ENCODE data around the gene FGF8. TPM values are rescaled to one million over a fixed set of nuclear protein-coding genes. Genes with fewer than 3 reads are reported as not detected.

FGF8 gene
- total and polyA plus RNA-seq, 2 of the 13 experiments (the other 11 are each of a cell fraction or from before 2014, with no cell fraction given): not detected

GRCh38 chr10:101782811-101783735 is 7.2 kb upstream of the FGF8 start, which contains the start of gene NPM3 (continued):
- TF ChIP-seq MED1 (CRISPR knock-in tag; IDR thresholded peaks at IDR 0.05): 0 out of 2 replicates have a peak, but pooled peaks have one; percentile 22
- peak; percentile 89 for TF ChIP-seq KDM2A (CRISPR knock-in tag; IDR thresholded peaks at IDR 0.05; ENCODE audit: borderline replicate concordance, low read depth)
- peak; percentile 81 for TF ChIP-seq ZNF343 (CRISPR knock-in tag; IDR thresholded peaks at IDR 0.05)
- 0 out of 2 replicates have a peak, but pooled peaks have one; percentile 58 for TF ChIP-seq NCOA1 (CRISPR knock-in tag; IDR thresholded peaks at IDR 0.05)
- TF ChIP-seq ZNF264 (CRISPR knock-in tag; IDR thresholded peaks at IDR 0.05): no peak
- TF ChIP-seq TSC22D2 (CRISPR knock-in tag; IDR thresholded peaks at IDR 0.05; ENCODE audit: borderline replicate concordance): peak; percentile 69; the same call in 1 of the 2 replicates
- TF ChIP-seq SNRNP70 (IDR thresholded peaks at IDR 0.05; ENCODE audit: low read depth, low read length): no peak
- no peak for TF ChIP-seq ZNF367 (CRISPR knock-in tag; IDR thresholded peaks at IDR 0.05; ENCODE audit: borderline replicate concordance)
- TF ChIP-seq SRF (IDR thresholded peaks at IDR 0.05; ENCODE audit: low read depth, low read length): no peak
- TF ChIP-seq KMT2B (CRISPR knock-in tag; IDR thresholded peaks at IDR 0.05): peak; percentile 69
- TF ChIP-seq ZNF891 (CRISPR knock-in tag; IDR thresholded peaks at IDR 0.05): peak; percentile 67; the same call in 1 of the 2 replicates
- TF ChIP-seq PCBP1 (IDR thresholded peaks at IDR 0.05; ENCODE audit: borderline replicate concordance, low read depth, low read length): peak; percentile 87; the same call in 1 of the 2 replicates
- peak; percentile 67 for TF ChIP-seq RBM22 (optimal IDR thresholded peaks at IDR 0.05; ENCODE audit: low read length)
- peak; percentile 70 for TF ChIP-seq ZNF574 (CRISPR knock-in tag; IDR thresholded peaks at IDR 0.05)
- no peak for TF ChIP-seq NFKBIZ (CRISPR knock-in tag; IDR thresholded peaks at IDR 0.05)
- TF ChIP-seq AKNA (CRISPR knock-in tag; IDR thresholded peaks at IDR 0.05; ENCODE audit: borderline replicate concordance): no peak
- no peak for TF ChIP-seq PRMT3 (CRISPR knock-in tag; IDR thresholded peaks at IDR 0.05; ENCODE audit: borderline replicate concordance, low read depth)
- TF ChIP-seq ZFP36L1 (CRISPR knock-in tag; IDR thresholded peaks at IDR 0.05): 0 out of 2 replicates have a peak, but pooled peaks have one; percentile 50
- TF ChIP-seq MED13 (CRISPR knock-in tag; IDR thresholded peaks at IDR 0.05): no peak
- no peak for TF ChIP-seq TERF1 (CRISPR knock-in tag; IDR thresholded peaks at IDR 0.05)
- TF ChIP-seq POLR2AphosphoS5 (IDR thresholded peaks at IDR 0.05; ENCODE audit: low read depth, low read length): peak; percentile 80
